HepG2 (cell line): ENCODE data around the gene LMTK2. TPM values are rescaled to one million over a fixed set of nuclear protein-coding genes. Genes with fewer than 3 reads are reported as not detected.

Experiments
- ATAC-seq: fragments of 200-7000 bp; cut with Tn5 transposase; 3 replicates; pipeline ENCODE4 v1.9.1; 2020; ENCODE audit warnings: mild to moderate bottlenecking, moderate library complexity
- BruUV-seq: library from RNA; stranded (reverse); fragments of 400-500 nt; replicated peaks from 2 replicates; lab custom pipeline; 2021; lab: Mats Ljungman, UMichigan
- CTCF ChIA-PET: fragments of 300-600 bp; formaldehyde crosslinking; extraction: SDS; loops from one replicate; lab custom pipeline; 2021; ENCODE audit warnings: low total read pairs, inconsistent platforms, low intra/inter-chr PET ratio; lab: Yijun Ruan, JAX
- POLR2A ChIA-PET: fragments of 350-600 bp; sonication (Branson Sonifier 250); formaldehyde crosslinking; loops from one replicate; lab custom pipeline; 2020; ENCODE audit warnings: antibody characterized with exemption, inconsistent platforms; lab: Yijun Ruan, JAX
- DNase-seq: peaks from one replicate; pipeline ENCODE4 v3.0.0-alpha.2; 2015; ENCODE audit warnings: low spot score
- FAIRE-seq: peaks from 3 replicates; lab custom pipeline; 2011; peaks lifted over from hg19 to GRCh38; lab: Jason Lieb, UNC
- H2AFZ ChIP-seq: one replicate; pipeline ENCODE4 v1.6.1; 2011; ENCODE audit warnings: low read length, inconsistent platforms
- H3K27ac ChIP-seq: fragments of 300-600 bp; 3 replicates; pipeline ENCODE4 v1.8.0; 2011; ENCODE audit warnings: mixed run types, mild to moderate bottlenecking, mixed read lengths, low read length, inconsistent platforms; ENCODE audit not compliant: insufficient read depth; ENCODE audit errors: extremely low read length
- H3K27me3 ChIP-seq, 2 experiments: fragments of 200-600 bp in 1 of 2; 2 replicates in 1 of 2; 3 replicates in 1 of 2; pipeline versions ENCODE4 v1.6.0 to v1.8.0; 2011; ENCODE audit warnings: low read length in 2 of 2, mild to moderate bottlenecking in 2 of 2, moderate library complexity in 2 of 2, inconsistent platforms in 1 of 2; ENCODE audit not compliant: insufficient read depth in 2 of 2, control insufficient read depth in 1 of 2
- H3K36me3 ChIP-seq, 2 experiments: fragments of 200-600 bp in 1 of 2; replicated peaks in 1 of 2; 2 replicates in 1 of 2; 3 replicates in 1 of 2; pipeline versions ENCODE4 v1.5.1 to v1.8.0; 2011; ENCODE audit warnings: low read length in 2 of 2, inconsistent platforms in 1 of 2; ENCODE audit not compliant: insufficient read depth in 2 of 2, control insufficient read depth in 1 of 2
- H3K4me1 ChIP-seq: 2 replicates; pipeline ENCODE4 v1.5.1; 2012; ENCODE audit warnings: low read length, inconsistent platforms; ENCODE audit not compliant: insufficient read depth
- H3K4me2 ChIP-seq: 2 replicates; pipeline ENCODE4 v1.6.0; 2011; ENCODE audit warnings: low read depth, low read length, inconsistent platforms
- H3K4me3 ChIP-seq, 3 experiments: fragments of 200-600 bp in 1 of 3; sonication (generic), shearing (Covaris generic) in 1 of 3; replicated peaks in 1 of 3; 2 replicates each; pipeline ENCODE4 v1.5.1; 2011 to 2016; ENCODE audit warnings: low read length in 3 of 3, inconsistent platforms in 2 of 3, low read depth in 2 of 3, mild to moderate bottlenecking in 2 of 3, control low read depth in 1 of 3, mixed read lengths in 1 of 3; ENCODE audit not compliant: insufficient read depth in 1 of 3
- H3K79me2 ChIP-seq: one replicate; pipeline ENCODE4 v1.6.1; 2011; ENCODE audit warnings: low read length, inconsistent platforms; ENCODE audit not compliant: insufficient read depth
- H3K9ac ChIP-seq: 2 replicates; pipeline ENCODE4 v1.6.0; 2011; ENCODE audit warnings: mild to moderate bottlenecking, low read depth, low read length, inconsistent platforms; ENCODE audit not compliant: insufficient read depth
- H3K9me3 ChIP-seq: 2 replicates; pipeline ENCODE4 v1.5.1; 2012; ENCODE audit warnings: mild to moderate bottlenecking, low read length
- H4K20me1 ChIP-seq: 2 replicates; pipeline ENCODE4 v1.6.0; 2011; ENCODE audit warnings: inconsistent platforms, mild to moderate bottlenecking, low read length, moderate library complexity; ENCODE audit not compliant: insufficient read depth
- ARHGAP35 ChIP-seq: sonication (generic); formaldehyde crosslinking; IDR thresholded peaks from 2 replicates; pipeline ENCODE4 v1.9.0; 2022; ENCODE audit warnings: mild to moderate bottlenecking, inconsistent platforms, moderate library complexity, missing genetic modification reagents, borderline replicate concordance
- FLYWCH1 ChIP-seq: sonication (generic); formaldehyde crosslinking; IDR thresholded peaks from 2 replicates; pipeline ENCODE4 v1.8.1; 2023; ENCODE audit warnings: mild to moderate bottlenecking, missing genetic modification reagents
- MIER2 ChIP-seq: IDR thresholded peaks from 2 replicates; pipeline ENCODE4 v1.6.1; 2016; ENCODE audit warnings: missing biosample characterization, missing genetic modification reagents
- ZNF143 ChIP-seq: sonication (generic); formaldehyde crosslinking; IDR thresholded peaks from 2 replicates; pipeline ENCODE4 v1.4.0; 2020; ENCODE audit warnings: missing genetic modification reagents
- ZNF292 ChIP-seq: sonication (generic); formaldehyde crosslinking; IDR thresholded peaks from 2 replicates; pipeline ENCODE4 v1.8.1; 2022; ENCODE audit warnings: mild to moderate bottlenecking, low read depth, missing genetic modification reagents, borderline replicate concordance
- ZNF891 ChIP-seq: sonication (generic); formaldehyde crosslinking; IDR thresholded peaks from 2 replicates; pipeline ENCODE4 v1.5.0; 2020; ENCODE audit warnings: mild to moderate bottlenecking, missing genetic modification reagents
- WGBS: methylation state at CpG from one replicate; pipeline ENCODE4 v1.1.6; 2017; ENCODE audit warnings: low lambda C conversion rate; 5-methylcytosine and 5-hydroxymethylcytosine counted together
- in situ Hi-C: cut with HindIII; loops from 2 replicates; pipeline ENCODE4 v1.10.0; 2017; ENCODE audit warnings: low pct_unique_long_range_greater_than_20kb; ENCODE audit not compliant: extremely low pct_ligation_motif_present
- intact Hi-C: fragments of 100-400 bp; cut with micrococcal nuclease; formaldehyde crosslinking; loops from one replicate; pipeline ENCODE4 v1.10.0; 2022; ENCODE audit not compliant: unreplicated experiment
- polyA plus RNA-seq, 8 experiments: library from polyadenylated mRNA; depleted of rRNA in 3 of 8; stranded (reverse) in 7 of 8; unstranded in 1 of 8; fragments of >200 nt; fragmentation: Illumina TruSeq in 4 of 8; extraction: Trizol in 4 of 8; gene quantifications; 2 replicates each; pipeline versions ENCODE4 v1.2.1 to v1.2.3, GENCODE V29; 2011 to 2016; ENCODE audit warnings: low read depth in 4 of 8, missing spikeins in 1 of 8, mixed read lengths in 1 of 8; ENCODE audit not compliant: insufficient read depth in 1 of 8
- total RNA-seq, 5 experiments: library from RNA; depleted of rRNA; stranded (reverse); fragments of >200 nt; fragmentation: Illumina TruSeq; extraction: Trizol; gene quantifications; 2 replicates each; pipeline ENCODE4 v1.2.3, GENCODE V29; 2016; ENCODE audit warnings: low read depth in 1 of 5
- TF ChIP-seq, protein P1 (sequence below): sonication (generic); formaldehyde crosslinking; IDR thresholded peaks from 2 replicates; pipeline ENCODE4 v1.5.1; 2020; ENCODE audit warnings: mild to moderate bottlenecking, missing genetic modification reagents, moderate library complexity
- TF ChIP-seq, protein P2 (sequence below): sonication (generic); formaldehyde crosslinking; IDR thresholded peaks from 2 replicates; pipeline ENCODE4 v1.4.0; 2020; ENCODE audit warnings: missing genetic modification reagents, borderline replicate concordance

The LMTK2 gene
- total and polyA plus RNA-seq, 2 of the 13 experiments (the other 11 are each of a cell fraction or from before 2014, with no cell fraction given): 9.5 to 11.7 TPM

DNA sequence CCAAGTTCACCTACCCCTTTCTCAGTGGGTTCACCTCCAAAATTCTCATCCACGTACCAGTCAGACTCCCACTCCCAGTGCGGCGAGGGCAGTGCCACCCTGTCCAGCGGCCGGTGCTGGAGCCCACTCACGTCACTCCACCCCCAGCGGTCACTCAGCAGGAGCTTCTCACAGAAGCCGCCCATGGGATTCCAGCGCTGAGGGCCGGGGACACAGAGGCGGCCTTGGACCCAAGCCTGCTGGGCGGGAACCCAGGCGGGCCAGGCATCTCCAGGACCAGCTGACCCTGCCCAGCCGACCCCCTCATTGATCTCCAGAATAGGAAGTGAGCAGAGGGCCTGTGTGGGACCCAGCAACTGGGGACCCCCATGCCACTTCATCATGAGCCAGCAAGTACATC lies 138.2 kb downstream of the LMTK2 start:
- Histone ChIP-seq H3K27ac (no peak overlapping the region), H3K4me3 (no peak overlapping the region), H3K36me3 (no peaks in the 10 kb centered on the region), H2AFZ (no peak overlapping the region), H3K79me2 (no peaks in the 10 kb centered on the region), H3K4me1 (no peaks in the 10 kb centered on the region; the same call in none of the 2 replicates), H3K9ac (no peak overlapping the region), H4K20me1 (no peaks in the 10 kb centered on the region), H3K9me3 (no peaks in the 10 kb centered on the region), H3K27me3 (no peaks in the 10 kb centered on the region), H3K4me2 (no peak overlapping the region)
- ChIA-PET POLR2A (no interaction called here), CTCF (no interaction called here)
- intact Hi-C loops: no loop called here
- in situ Hi-C loops: loop anchor here (5.0 kb wide), 1 partner anchor 228 kb away; no protein-coding TSS in a partner anchor
- TF ChIP-seq ZNF292 (no peak), MIER2 (CRISPR knock-in tag) (no peak), FLYWCH1 (CRISPR knock-in tag) (no peak), ZNF891 (CRISPR knock-in tag) (no peak), ZNF143 (CRISPR knock-in tag) (no peak), ARHGAP35 (CRISPR knock-in tag) (no peak)
- TF ChIP-seq, protein P1, sequence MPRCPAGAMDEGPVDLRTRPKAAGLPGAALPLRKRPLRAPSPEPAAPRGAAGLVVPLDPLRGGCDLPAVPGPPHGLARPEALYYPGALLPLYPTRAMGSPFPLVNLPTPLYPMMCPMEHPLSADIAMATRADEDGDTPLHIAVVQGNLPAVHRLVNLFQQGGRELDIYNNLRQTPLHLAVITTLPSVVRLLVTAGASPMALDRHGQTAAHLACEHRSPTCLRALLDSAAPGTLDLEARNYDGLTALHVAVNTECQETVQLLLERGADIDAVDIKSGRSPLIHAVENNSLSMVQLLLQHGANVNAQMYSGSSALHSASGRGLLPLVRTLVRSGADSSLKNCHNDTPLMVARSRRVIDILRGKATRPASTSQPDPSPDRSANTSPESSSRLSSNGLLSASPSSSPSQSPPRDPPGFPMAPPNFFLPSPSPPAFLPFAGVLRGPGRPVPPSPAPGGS (CRISPR knock-in tag): no peak
- TF ChIP-seq, protein P2, sequence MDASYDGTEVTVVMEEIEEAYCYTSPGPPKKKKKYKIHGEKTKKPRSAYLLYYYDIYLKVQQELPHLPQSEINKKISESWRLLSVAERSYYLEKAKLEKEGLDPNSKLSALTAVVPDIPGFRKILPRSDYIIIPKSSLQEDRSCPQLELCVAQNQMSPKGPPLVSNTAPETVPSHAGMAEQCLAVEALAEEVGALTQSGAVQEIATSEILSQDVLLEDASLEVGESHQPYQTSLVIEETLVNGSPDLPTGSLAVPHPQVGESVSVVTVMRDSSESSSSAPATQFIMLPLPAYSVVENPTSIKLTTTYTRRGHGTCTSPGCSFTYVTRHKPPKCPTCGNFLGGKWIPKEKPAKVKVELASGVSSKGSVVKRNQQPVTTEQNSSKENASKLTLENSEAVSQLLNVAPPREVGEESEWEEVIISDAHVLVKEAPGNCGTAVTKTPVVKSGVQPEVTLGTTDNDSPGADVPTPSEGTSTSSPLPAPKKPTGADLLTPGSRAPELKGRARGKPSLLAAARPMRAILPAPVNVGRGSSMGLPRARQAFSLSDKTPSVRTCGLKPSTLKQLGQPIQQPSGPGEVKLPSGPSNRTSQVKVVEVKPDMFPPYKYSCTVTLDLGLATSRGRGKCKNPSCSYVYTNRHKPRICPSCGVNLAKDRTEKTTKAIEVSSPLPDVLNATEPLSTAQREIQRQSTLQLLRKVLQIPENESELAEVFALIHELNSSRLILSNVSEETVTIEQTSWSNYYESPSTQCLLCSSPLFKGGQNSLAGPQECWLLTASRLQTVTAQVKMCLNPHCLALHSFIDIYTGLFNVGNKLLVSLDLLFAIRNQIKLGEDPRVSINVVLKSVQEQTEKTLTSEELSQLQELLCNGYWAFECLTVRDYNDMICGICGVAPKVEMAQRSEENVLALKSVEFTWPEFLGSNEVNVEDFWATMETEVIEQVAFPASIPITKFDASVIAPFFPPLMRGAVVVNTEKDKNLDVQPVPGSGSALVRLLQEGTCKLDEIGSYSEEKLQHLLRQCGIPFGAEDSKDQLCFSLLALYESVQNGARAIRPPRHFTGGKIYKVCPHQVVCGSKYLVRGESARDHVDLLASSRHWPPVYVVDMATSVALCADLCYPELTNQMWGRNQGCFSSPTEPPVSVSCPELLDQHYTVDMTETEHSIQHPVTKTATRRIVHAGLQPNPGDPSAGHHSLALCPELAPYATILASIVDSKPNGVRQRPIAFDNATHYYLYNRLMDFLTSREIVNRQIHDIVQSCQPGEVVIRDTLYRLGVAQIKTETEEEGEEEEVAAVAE (CRISPR knock-in tag): no peak
- BruUV-seq: no TSS peak
- 92% methylated on average over 12 of the region's 14 CpGs for WGBS
- ATAC-seq (no peak), FAIRE-seq (no peak), DNase-seq (no peak)
